GM19438 (cell line): ENCODE results near the gene ATP6V1G2.

Experiments used
- ATAC-seq: cut with Tn5 transposase; IDR thresholded peaks from one replicate; pipeline ENCODE4 v1.9.1; 2021; ENCODE audit warnings: low read depth; ENCODE audit not compliant: unreplicated experiment

Gene ATP6V1G2

GRCh38 chr6:31548544-31548873 lies 2.1 kb upstream of the ATP6V1G2 start:
- ATAC-seq = no peak

- ATAC-seq = no peak
Observed at GRCh38 chr6:31547727-31548543, 1.5 kb upstream of the ATP6V1G2 start.

GRCh38 chr6:31546958-31547726 lies 734 bp upstream of the ATP6V1G2 start, which contains the start of gene NFKBIL1:
NFKBIL1 (plus strand) TSS chr6:31547608; CDS start chr6:31547695, 87 bp downstream.
- ATAC-seq = peak; percentile 73

- no peak for ATAC-seq
Observed at GRCh38 chr6:31545291-31545690, 1.1 kb downstream of the ATP6V1G2 start.

GRCh38 chr6:31544676-31545075 lies 1.7 kb downstream of the ATP6V1G2 start:
- ATAC-seq = no peak

- ATAC-seq = no peak
Observed at GRCh38 chr6:31543639-31544038, 2.8 kb downstream of the ATP6V1G2 start.

- peak; percentile 52 for ATAC-seq
Observed at GRCh38 chr6:31541658-31542521, 4.5 kb downstream of the ATP6V1G2 start, which contains the start of gene DDX39B. DDX39B (minus strand) TSS chr6:31542003; CDS start chr6:31540532, 1,471 bp downstream.

- ATAC-seq = peak; percentile 21
Observed at GRCh38 chr6:31541059-31541657, 5.2 kb downstream of the ATP6V1G2 start.

GRCh38 chr6:31540640-31541039 lies 5.8 kb downstream of the ATP6V1G2 start:
- ATAC-seq = no peak

- ATAC-seq = no peak
Observed at GRCh38 chr6:31538805-31539400, 7.5 kb downstream of the ATP6V1G2 start.

- ATAC-seq = no peak
Observed at GRCh38 chr6:31535538-31536324, 10.7 kb downstream of the ATP6V1G2 start.

- ATAC-seq = no peak
Observed at GRCh38 chr6:31534521-31535040, 11.8 kb downstream of the ATP6V1G2 start.

- ATAC-seq = no peak
Observed at GRCh38 chr6:31534011-31534410, 12.4 kb downstream of the ATP6V1G2 start.

- no peak for ATAC-seq
Observed at GRCh38 chr6:31533455-31533841, 13.0 kb downstream of the ATP6V1G2 start.

GRCh38 chr6:31532644-31533454 lies 13.6 kb downstream of the ATP6V1G2 start:
- ATAC-seq = no peak

GRCh38 chr6:31531771-31532643 lies 14.4 kb downstream of the ATP6V1G2 start:
- no peak for ATAC-seq

GRCh38 chr6:31531162-31531561 lies 15.2 kb downstream of the ATP6V1G2 start:
- ATAC-seq = no peak
